Measurements from ENCODE around the gene NKIRAS2.
"Not testable (repeated sequence)": the region's sequence is repeated elsewhere in the genome, so short reads cannot be mapped to it uniquely, and the experiment has no call there.

GRCh38 chr17:42012363-42012762, 7.5 kb upstream of the NKIRAS2 start:
- not testable (repeated sequence) for TF ChIP-seq POLR2A (IDR thresholded peaks at IDR 0.05; ENCODE audit: low read depth, low read length); TAF1 (IDR thresholded peaks at IDR 0.05; ENCODE audit: borderline replicate concordance, low read depth, low read length); POLR2AphosphoS5 (IDR thresholded peaks at IDR 0.05; ENCODE audit: low read depth, low read length)

Data from GM12892 (cell line).